Memory B cell (primary cell): Measurements from ENCODE around the gene GREB1.

Experiments
- ATAC-seq: fragments of 150-1000 bp; cut with Tn5 transposase; 2 replicates; pipeline ENCODE4 v1.10.0; 2021; ENCODE audit warnings: low read depth, mild to moderate bottlenecking, moderate library complexity
- DNase-seq, 2 donors: peaks; one replicate each; pipeline ENCODE4 v3.0.0; 2022; ENCODE audit warnings: low spot score in 2 of 2
- H3K27ac Mint-ChIP-seq: one replicate; pipeline ENCODE4 v1.8.0; 2022; ENCODE audit warnings: mild to moderate bottlenecking, moderate library complexity, mixed read lengths
- H3K27me3 Mint-ChIP-seq: one replicate; pipeline ENCODE4 v1.8.0; 2022; ENCODE audit warnings: mixed read lengths
- H3K36me3 Mint-ChIP-seq: one replicate; pipeline ENCODE4 v1.8.0; 2022; ENCODE audit warnings: mild to moderate bottlenecking, mixed read lengths
- H3K4me1 Mint-ChIP-seq: one replicate; pipeline ENCODE4 v1.8.0; 2022; ENCODE audit warnings: mixed read lengths
- H3K4me3 Mint-ChIP-seq: one replicate; pipeline ENCODE4 v1.8.0; 2022; ENCODE audit warnings: mild to moderate bottlenecking, moderate library complexity, mixed read lengths
- H3K9me3 Mint-ChIP-seq: one replicate; pipeline ENCODE4 v1.8.0; 2022; ENCODE audit warnings: mixed read lengths

Gene GREB1

GRCh38 chr2:11520092-11520693 lies 13.7 kb upstream of the GREB1 start:
- Mint-ChIP-seq H3K27me3 (peaks cover 14% of the 10 kb centered on the region), H3K4me3 (no peak overlapping the region), H3K9me3 (peaks cover 4% of the 10 kb centered on the region), H3K4me1 (no peaks in the 10 kb centered on the region), H3K36me3 (peaks cover 3% of the 10 kb centered on the region), H3K27ac (no peak overlapping the region)
- DNase-seq (no peak), ATAC-seq (no peak)

- Mint-ChIP-seq H3K4me3 (no peak overlapping the region), H3K4me1 (no peaks in the 10 kb centered on the region), H3K27me3 (peaks cover 9% of the 10 kb centered on the region), H3K9me3 (peaks cover 5% of the 10 kb centered on the region), H3K36me3 (peaks cover 3% of the 10 kb centered on the region), H3K27ac (no peak overlapping the region)
- ATAC-seq (no peak), DNase-seq (no peak)
Observed at GRCh38 chr2:11521775-11522174, 12.1 kb upstream of the GREB1 start.

GRCh38 chr2:11524470-11524869 lies 9.4 kb upstream of the GREB1 start:
- ATAC-seq = no peak
- Mint-ChIP-seq H3K27ac (no peak overlapping the region), H3K9me3 (peaks cover 7% of the 10 kb centered on the region), H3K4me1 (no peaks in the 10 kb centered on the region), H3K4me3 (no peak overlapping the region), H3K27me3 (peaks cover 17% of the 10 kb centered on the region), H3K36me3 (peaks cover 3% of the 10 kb centered on the region)
- DNase-seq = no peak

- Mint-ChIP-seq H3K4me3 (no peak overlapping the region), H3K4me1 (no peaks in the 10 kb centered on the region), H3K9me3 (peaks cover 4% of the 10 kb centered on the region), H3K36me3 (no peaks in the 10 kb centered on the region), H3K27ac (no peak overlapping the region), H3K27me3 (peaks cover 14% of the 10 kb centered on the region)
- no peak for DNase-seq
- ATAC-seq = no peak
Observed at GRCh38 chr2:11525762-11526161, 8.1 kb upstream of the GREB1 start.

GRCh38 chr2:11527001-11527400 lies 6.8 kb upstream of the GREB1 start:
- Mint-ChIP-seq H3K27ac (no peak overlapping the region), H3K4me1 (no peaks in the 10 kb centered on the region), H3K4me3 (no peak overlapping the region), H3K27me3 (peaks cover 14% of the 10 kb centered on the region), H3K9me3 (peaks cover 3% of the 10 kb centered on the region), H3K36me3 (no peaks in the 10 kb centered on the region)
- DNase-seq (no peak), ATAC-seq (no peak)

GRCh38 chr2:11528228-11528627 lies 5.6 kb upstream of the GREB1 start:
- no peak overlapping the region for H3K4me3 Mint-ChIP-seq
- H3K9me3 Mint-ChIP-seq = peaks cover 3% of the 10 kb centered on the region
- H3K4me1 Mint-ChIP-seq = no peaks in the 10 kb centered on the region
- H3K27me3 Mint-ChIP-seq = peaks cover 16% of the 10 kb centered on the region
- H3K36me3 Mint-ChIP-seq = no peaks in the 10 kb centered on the region
- no peak for ATAC-seq
- no peak overlapping the region for H3K27ac Mint-ChIP-seq
- DNase-seq = no peak

GRCh38 chr2:11530864-11531465 lies 2.9 kb upstream of the GREB1 start:
- H3K36me3 Mint-ChIP-seq = no peaks in the 10 kb centered on the region
- peaks cover 3% of the 10 kb centered on the region for H3K9me3 Mint-ChIP-seq
- ATAC-seq (no peak), DNase-seq (no peak)
- no peaks in the 10 kb centered on the region for H3K4me1 Mint-ChIP-seq
- no peak overlapping the region for H3K4me3 Mint-ChIP-seq
- peaks cover 16% of the 10 kb centered on the region for H3K27me3 Mint-ChIP-seq
- H3K27ac Mint-ChIP-seq = no peak overlapping the region

- H3K27me3 Mint-ChIP-seq = peaks cover 17% of the 10 kb centered on the region
- H3K36me3 Mint-ChIP-seq = no peaks in the 10 kb centered on the region
- H3K4me3 Mint-ChIP-seq = no peak overlapping the region
- no peaks in the 10 kb centered on the region for H3K4me1 Mint-ChIP-seq
- H3K27ac Mint-ChIP-seq = no peak overlapping the region
- no peaks in the 10 kb centered on the region for H3K9me3 Mint-ChIP-seq
- DNase-seq (no peak), ATAC-seq (no peak)
Observed at GRCh38 chr2:11532416-11533055, 1.3 kb upstream of the GREB1 start.

GRCh38 chr2:11534071-11534745 lies 363 bp downstream of the GREB1 start:
- no peaks in the 10 kb centered on the region for H3K4me1 Mint-ChIP-seq
- DNase-seq = no peak
- H3K27me3 Mint-ChIP-seq = peaks cover 10% of the 10 kb centered on the region
- H3K4me3 Mint-ChIP-seq = no peak overlapping the region
- H3K36me3 Mint-ChIP-seq = no peaks in the 10 kb centered on the region
- H3K27ac Mint-ChIP-seq = no peak overlapping the region
- no peak for ATAC-seq
- peaks cover 2% of the 10 kb centered on the region for H3K9me3 Mint-ChIP-seq

- H3K36me3 Mint-ChIP-seq = no peaks in the 10 kb centered on the region
- H3K9me3 Mint-ChIP-seq = peaks cover 2% of the 10 kb centered on the region
- peaks cover 10% of the 10 kb centered on the region for H3K27me3 Mint-ChIP-seq
- no peak for DNase-seq
- no peak overlapping the region for H3K4me3 Mint-ChIP-seq
- no peaks in the 10 kb centered on the region for H3K4me1 Mint-ChIP-seq
- ATAC-seq = no peak
- H3K27ac Mint-ChIP-seq = no peak overlapping the region
Observed at GRCh38 chr2:11534746-11535484, 1.1 kb downstream of the GREB1 start.

- H3K36me3 Mint-ChIP-seq = no peaks in the 10 kb centered on the region
- no peak for DNase-seq
- peaks cover 2% of the 10 kb centered on the region for H3K9me3 Mint-ChIP-seq
- ATAC-seq = no peak
- no peak overlapping the region for H3K4me3 Mint-ChIP-seq
- no peaks in the 10 kb centered on the region for H3K4me1 Mint-ChIP-seq
- H3K27ac Mint-ChIP-seq = no peak overlapping the region
- peaks cover 13% of the 10 kb centered on the region for H3K27me3 Mint-ChIP-seq
Observed at GRCh38 chr2:11535899-11536344, 2.1 kb downstream of the GREB1 start.

GRCh38 chr2:11537951-11538350 lies 4.1 kb downstream of the GREB1 start:
- ATAC-seq = no peak

GRCh38 chr2:11539317-11540147 lies 5.7 kb downstream of the GREB1 start:
- no peaks in the 10 kb centered on the region for H3K4me1 Mint-ChIP-seq
- H3K4me3 Mint-ChIP-seq = no peak overlapping the region
- peaks cover 2% of the 10 kb centered on the region for H3K9me3 Mint-ChIP-seq
- H3K27me3 Mint-ChIP-seq = peaks cover 15% of the 10 kb centered on the region
- ATAC-seq (no peak), DNase-seq (no peak)
- H3K27ac Mint-ChIP-seq = no peak overlapping the region
- H3K36me3 Mint-ChIP-seq = no peaks in the 10 kb centered on the region

More at GRCh38 chr2:11537951-11538350, 4.1 kb downstream of the GREB1 start:
- Mint-ChIP-seq H3K4me1 (no peaks in the 10 kb centered on the region), H3K36me3 (no peaks in the 10 kb centered on the region), H3K4me3 (no peak overlapping the region), H3K27me3 (peaks cover 13% of the 10 kb centered on the region), H3K27ac (no peak overlapping the region), H3K9me3 (peaks cover 2% of the 10 kb centered on the region)
- no peak for DNase-seq
